HepG2 (cell line): Measurements from ENCODE around the gene TMEM86B. TPM values are rescaled to one million over a fixed set of nuclear protein-coding genes. Genes with fewer than 3 reads are reported as not detected.

Experiments
- ATAC-seq: fragments of 200-7000 bp; cut with Tn5 transposase; 3 replicates; pipeline ENCODE4 v1.9.1; 2020; ENCODE audit warnings: mild to moderate bottlenecking, moderate library complexity
- BruUV-seq: library from RNA; stranded (reverse); fragments of 400-500 nt; replicated peaks from 2 replicates; lab custom pipeline; 2021; lab: Mats Ljungman, UMichigan
- CTCF ChIA-PET: fragments of 300-600 bp; formaldehyde crosslinking; extraction: SDS; loops from one replicate; lab custom pipeline; 2021; ENCODE audit warnings: low total read pairs, inconsistent platforms, low intra/inter-chr PET ratio; lab: Yijun Ruan, JAX
- POLR2A ChIA-PET: fragments of 350-600 bp; sonication (Branson Sonifier 250); formaldehyde crosslinking; loops from one replicate; lab custom pipeline; 2020; ENCODE audit warnings: antibody characterized with exemption, inconsistent platforms; lab: Yijun Ruan, JAX
- DNase-seq: peaks from one replicate; pipeline ENCODE4 v3.0.0-alpha.2; 2015; ENCODE audit warnings: low spot score
- FAIRE-seq: peaks from 3 replicates; lab custom pipeline; 2011; peaks lifted over from hg19 to GRCh38; lab: Jason Lieb, UNC
- H2AFZ ChIP-seq: one replicate; pipeline ENCODE4 v1.6.1; 2011; ENCODE audit warnings: low read length, inconsistent platforms
- H3K27ac ChIP-seq: fragments of 300-600 bp; 3 replicates; pipeline ENCODE4 v1.8.0; 2011; ENCODE audit warnings: mixed run types, mild to moderate bottlenecking, mixed read lengths, low read length, inconsistent platforms; ENCODE audit not compliant: insufficient read depth; ENCODE audit errors: extremely low read length
- H3K27me3 ChIP-seq, 2 experiments: fragments of 200-600 bp in 1 of 2; 2 replicates in 1 of 2; 3 replicates in 1 of 2; pipeline versions ENCODE4 v1.6.0 to v1.8.0; 2011; ENCODE audit warnings: low read length in 2 of 2, mild to moderate bottlenecking in 2 of 2, moderate library complexity in 2 of 2, inconsistent platforms in 1 of 2; ENCODE audit not compliant: insufficient read depth in 2 of 2, control insufficient read depth in 1 of 2
- H3K36me3 ChIP-seq, 2 experiments: fragments of 200-600 bp in 1 of 2; replicated peaks in 1 of 2; 2 replicates in 1 of 2; 3 replicates in 1 of 2; pipeline versions ENCODE4 v1.5.1 to v1.8.0; 2011; ENCODE audit warnings: low read length in 2 of 2, inconsistent platforms in 1 of 2; ENCODE audit not compliant: insufficient read depth in 2 of 2, control insufficient read depth in 1 of 2
- H3K4me1 ChIP-seq: 2 replicates; pipeline ENCODE4 v1.5.1; 2012; ENCODE audit warnings: low read length, inconsistent platforms; ENCODE audit not compliant: insufficient read depth
- H3K4me2 ChIP-seq: 2 replicates; pipeline ENCODE4 v1.6.0; 2011; ENCODE audit warnings: low read depth, low read length, inconsistent platforms
- H3K4me3 ChIP-seq, 3 experiments: fragments of 200-600 bp in 1 of 3; sonication (generic), shearing (Covaris generic) in 1 of 3; replicated peaks in 1 of 3; 2 replicates each; pipeline ENCODE4 v1.5.1; 2011 to 2016; ENCODE audit warnings: low read length in 3 of 3, inconsistent platforms in 2 of 3, low read depth in 2 of 3, mild to moderate bottlenecking in 2 of 3, control low read depth in 1 of 3, mixed read lengths in 1 of 3; ENCODE audit not compliant: insufficient read depth in 1 of 3
- H3K79me2 ChIP-seq: one replicate; pipeline ENCODE4 v1.6.1; 2011; ENCODE audit warnings: low read length, inconsistent platforms; ENCODE audit not compliant: insufficient read depth
- H3K9ac ChIP-seq: 2 replicates; pipeline ENCODE4 v1.6.0; 2011; ENCODE audit warnings: mild to moderate bottlenecking, low read depth, low read length, inconsistent platforms; ENCODE audit not compliant: insufficient read depth
- H3K9me3 ChIP-seq: 2 replicates; pipeline ENCODE4 v1.5.1; 2012; ENCODE audit warnings: mild to moderate bottlenecking, low read length
- H4K20me1 ChIP-seq: 2 replicates; pipeline ENCODE4 v1.6.0; 2011; ENCODE audit warnings: inconsistent platforms, mild to moderate bottlenecking, low read length, moderate library complexity; ENCODE audit not compliant: insufficient read depth
- AHDC1 ChIP-seq: sonication (generic); formaldehyde crosslinking; IDR thresholded peaks from 2 replicates; pipeline ENCODE4 v1.5.1; 2020; ENCODE audit warnings: mild to moderate bottlenecking, missing genetic modification reagents, borderline replicate concordance
- EEA1 ChIP-seq: sonication (generic); formaldehyde crosslinking; IDR thresholded peaks from 2 replicates; pipeline ENCODE4 v1.5.1; 2020; ENCODE audit warnings: mild to moderate bottlenecking, missing genetic modification reagents, borderline replicate concordance
- HBP1 ChIP-seq: IDR thresholded peaks from 2 replicates; pipeline ENCODE4 v1.6.1; 2016; ENCODE audit warnings: low read depth, control low read depth
- KAT7 ChIP-seq: IDR thresholded peaks from 2 replicates; pipeline ENCODE4 v1.6.1; 2018; ENCODE audit warnings: borderline replicate concordance, missing compliant biosample characterization
- KLF15 ChIP-seq: sonication (generic); formaldehyde crosslinking; IDR thresholded peaks from 2 replicates; pipeline ENCODE4 v1.8.1; 2023; ENCODE audit warnings: borderline replicate concordance, mild to moderate bottlenecking, inconsistent platforms, missing genetic modification reagents, mixed read lengths
- ZBTB26 ChIP-seq: IDR thresholded peaks from 2 replicates; pipeline ENCODE4 v1.6.1; 2016; ENCODE audit warnings: missing compliant biosample characterization, missing genetic modification reagents, borderline replicate concordance
- ZFP91 ChIP-seq: sonication (generic); formaldehyde crosslinking; IDR thresholded peaks from 2 replicates; pipeline ENCODE4 v1.9.0; 2022; ENCODE audit warnings: missing genetic modification reagents, mild to moderate bottlenecking, borderline replicate concordance
- ZNF547 ChIP-seq: sonication (generic); formaldehyde crosslinking; IDR thresholded peaks from 2 replicates; pipeline ENCODE4 v1.5.1; 2020; ENCODE audit warnings: mild to moderate bottlenecking, missing genetic modification reagents
- ZNF558 ChIP-seq: sonication (generic); formaldehyde crosslinking; IDR thresholded peaks from 2 replicates; pipeline ENCODE4 v1.9.0; 2022; ENCODE audit warnings: mild to moderate bottlenecking, missing genetic modification reagents, borderline replicate concordance
- ZNF563 ChIP-seq: sonication (generic); formaldehyde crosslinking; IDR thresholded peaks from 2 replicates; pipeline ENCODE4 v1.8.0; 2022; ENCODE audit warnings: mild to moderate bottlenecking, moderate library complexity, missing genetic modification reagents
- ZNF619 ChIP-seq: sonication (generic); formaldehyde crosslinking; IDR thresholded peaks from 2 replicates; pipeline ENCODE4 v1.4.0; 2020; ENCODE audit warnings: mild to moderate bottlenecking, missing genetic modification reagents
- WGBS: methylation state at CpG from one replicate; pipeline ENCODE4 v1.1.6; 2017; ENCODE audit warnings: low lambda C conversion rate; 5-methylcytosine and 5-hydroxymethylcytosine counted together
- in situ Hi-C: cut with HindIII; loops from 2 replicates; pipeline ENCODE4 v1.10.0; 2017; ENCODE audit warnings: low pct_unique_long_range_greater_than_20kb; ENCODE audit not compliant: extremely low pct_ligation_motif_present
- intact Hi-C: fragments of 100-400 bp; cut with micrococcal nuclease; formaldehyde crosslinking; loops from one replicate; pipeline ENCODE4 v1.10.0; 2022; ENCODE audit not compliant: unreplicated experiment
- polyA plus RNA-seq, 8 experiments: library from polyadenylated mRNA; depleted of rRNA in 3 of 8; stranded (reverse) in 7 of 8; unstranded in 1 of 8; fragments of >200 nt; fragmentation: Illumina TruSeq in 4 of 8; extraction: Trizol in 4 of 8; gene quantifications; 2 replicates each; pipeline versions ENCODE4 v1.2.1 to v1.2.3, GENCODE V29; 2011 to 2016; ENCODE audit warnings: low read depth in 4 of 8, missing spikeins in 1 of 8, mixed read lengths in 1 of 8; ENCODE audit not compliant: insufficient read depth in 1 of 8
- total RNA-seq, 5 experiments: library from RNA; depleted of rRNA; stranded (reverse); fragments of >200 nt; fragmentation: Illumina TruSeq; extraction: Trizol; gene quantifications; 2 replicates each; pipeline ENCODE4 v1.2.3, GENCODE V29; 2016; ENCODE audit warnings: low read depth in 1 of 5

TMEM86B gene
- total and polyA plus RNA-seq, 2 of the 13 experiments (the other 11 are each of a cell fraction or from before 2014, with no cell fraction given) = 7.7 to 9.6 TPM

- ChIA-PET CTCF (no interaction called here), POLR2A (interaction anchor here (1.1 to 6.2 kb wide), 15 partner anchors 16 to 397 kb away, joined by 3 to 95 read pairs (median 8); partner anchors contain the start of genes HSPBP1, PTPRH, TMEM86B and U2AF2)
- H3K4me3 ChIP-seq = peak overlapping the region; percentile 88 to 95 (median 94)
- peaks cover 36% of the 10 kb centered on the region for H4K20me1 ChIP-seq
- H3K36me3 ChIP-seq = peaks cover 1 to 13% of the 10 kb centered on the region in 2 experiments; a peak in 3 of 5 replicates
- peak overlapping the region; percentile 68 for H3K27ac ChIP-seq
- peaks cover 55% of the 10 kb centered on the region for H3K79me2 ChIP-seq
- no TSS peak for BruUV-seq
- DNase-seq (no peak), ATAC-seq (no peak), FAIRE-seq (no peak)
- intact Hi-C loops = no loop called here
- peaks cover 46% of the 10 kb centered on the region for H3K4me1 ChIP-seq
- in situ Hi-C loops = loop anchor here (5.0 kb wide), 1 partner anchor 35 kb away; no protein-coding TSS in a partner anchor
- 2% methylated on average over 39 of the region's 51 CpGs for WGBS
- peak overlapping the region; percentile 99 for H3K4me2 ChIP-seq
- H2AFZ ChIP-seq = no peak overlapping the region
- H3K9me3 ChIP-seq = no peaks in the 10 kb centered on the region
- H3K9ac ChIP-seq = peak overlapping the region; percentile 97
- no peaks in the 10 kb centered on the region; a peak in 1 of 5 replicates for H3K27me3 ChIP-seq
- TF ChIP-seq ZNF619 (0 out of 2 replicates have a peak, but pooled peaks have one; percentile 59), ZNF563 (CRISPR knock-in tag) (peak; percentile 36; the same call in 1 of the 2 replicates), ZBTB26 (CRISPR knock-in tag) (no peak), HBP1 (CRISPR knock-in tag) (no peak), ZFP91 (CRISPR knock-in tag) (peak; percentile 15; the same call in 1 of the 2 replicates), ZNF547 (CRISPR knock-in tag) (no peak), KLF15 (CRISPR knock-in tag) (no peak), EEA1 (CRISPR knock-in tag) (no peak), ZNF558 (CRISPR knock-in tag) (0 out of 2 replicates have a peak, but pooled peaks have one; percentile 53), KAT7 (CRISPR knock-in tag) (0 out of 2 replicates have a peak, but pooled peaks have one; percentile 32), AHDC1 (CRISPR knock-in tag) (no peak)
Measured at GRCh38 chr19:55257461-55258420, 29.2 kb upstream of the TMEM86B start.
